Endothelial cell (in vitro differentiated cells): ENCODE data around the gene OTUD6A. TPM values are rescaled to one million over a fixed set of nuclear protein-coding genes. Genes with fewer than 3 reads are reported as not detected.
"Not testable (repeated sequence)": the region's sequence is repeated elsewhere in the genome, so short reads cannot be mapped to it uniquely, and the experiment has no call there.

Experiments
- DNase-seq: peaks from one replicate; pipeline ENCODE4 v3.0.0; 2021; ENCODE audit warnings: low spot score
- H3K27ac Mint-ChIP-seq: one replicate; pipeline ENCODE4 v1.8.0; 2021; ENCODE audit warnings: mixed read lengths, inconsistent platforms; ENCODE audit not compliant: unreplicated experiment
- H3K27me3 Mint-ChIP-seq: one replicate; pipeline ENCODE4 v1.8.0; 2021; ENCODE audit warnings: mild to moderate bottlenecking, moderate library complexity, mixed read lengths, inconsistent platforms; ENCODE audit not compliant: unreplicated experiment
- H3K36me3 Mint-ChIP-seq: one replicate; pipeline ENCODE4 v1.8.0; 2021; ENCODE audit warnings: mild to moderate bottlenecking, low read depth, mixed read lengths, inconsistent platforms; ENCODE audit not compliant: unreplicated experiment
- H3K4me1 Mint-ChIP-seq: one replicate; pipeline ENCODE4 v1.8.0; 2021; ENCODE audit warnings: mild to moderate bottlenecking, mixed read lengths, inconsistent platforms; ENCODE audit not compliant: unreplicated experiment
- H3K4me3 Mint-ChIP-seq: one replicate; pipeline ENCODE4 v1.8.0; 2021; ENCODE audit warnings: mild to moderate bottlenecking, mixed read lengths, inconsistent platforms; ENCODE audit not compliant: unreplicated experiment
- H3K9me3 Mint-ChIP-seq: one replicate; pipeline ENCODE4 v1.8.0; 2021; ENCODE audit warnings: mixed read lengths, inconsistent platforms; ENCODE audit not compliant: unreplicated experiment
- CTCF ChIP-seq: fragments of 200-600 bp; sonication (generic); IDR thresholded peaks from one replicate; pipeline ENCODE4 v1.5.0; 2021; ENCODE audit warnings: antibody characterized with exemption; ENCODE audit not compliant: unreplicated experiment
- microRNA-seq: library from miRNA; unstranded; fragments of <30 nt; microRNA quantifications from one replicate; pipeline ENCODE4, GENCODE V29; 2020; ENCODE audit not compliant: unreplicated experiment
- total RNA-seq: library from RNA; stranded (reverse); fragmentation: NEBNext Ultra II Directional; extraction: Animal tissue kit (Norgen Biotek cat#: 25700); gene quantifications from one replicate; pipeline ENCODE4 v1.2.1, GENCODE V29; 2021; ENCODE audit not compliant: unreplicated experiment

Gene OTUD6A
- total RNA-seq, 1 donor from 2014 or later, result not detected

- Mint-ChIP-seq H3K4me3 (no peak overlapping the region), H3K9me3 (no peaks in the 10 kb centered on the region), H3K36me3 (no peaks in the 10 kb centered on the region), H3K4me1 (peaks cover 6% of the 10 kb centered on the region), H3K27me3 (no peaks in the 10 kb centered on the region), H3K27ac (no peak overlapping the region)
- no peak for DNase-seq
- TF ChIP-seq CTCF, result no peak
These were observed 27.5 kb downstream of the OTUD6A start for GRCh38 chrX:70089604-70090297.

GRCh38 chrX:70092247-70092646 lies 30.0 kb downstream of the OTUD6A start:
- no peak for TF ChIP-seq CTCF
- H3K36me3 Mint-ChIP-seq, result no peaks in the 10 kb centered on the region

GRCh38 chrX:70096052-70096451 lies 33.8 kb downstream of the OTUD6A start:
- TF ChIP-seq CTCF, result no peak
- H3K4me3 Mint-ChIP-seq, result no peak overlapping the region
- H3K4me1 Mint-ChIP-seq, result no peaks in the 10 kb centered on the region
- no peaks in the 10 kb centered on the region for H3K27me3 Mint-ChIP-seq
- no peaks in the 10 kb centered on the region for H3K9me3 Mint-ChIP-seq
- peak; percentile 3 for DNase-seq
- H3K36me3 Mint-ChIP-seq, result no peaks in the 10 kb centered on the region
- no peak overlapping the region for H3K27ac Mint-ChIP-seq

More at GRCh38 chrX:70092247-70092646, 30.0 kb downstream of the OTUD6A start:
- H3K9me3 Mint-ChIP-seq, result no peaks in the 10 kb centered on the region
- no peaks in the 10 kb centered on the region for H3K27me3 Mint-ChIP-seq
- DNase-seq, result no peak
- no peak overlapping the region for H3K27ac Mint-ChIP-seq
- H3K4me3 Mint-ChIP-seq, result no peak overlapping the region
- H3K4me1 Mint-ChIP-seq, result peaks cover 6% of the 10 kb centered on the region

- no peaks in the 10 kb centered on the region for H3K4me1 Mint-ChIP-seq
- no peaks in the 10 kb centered on the region for H3K36me3 Mint-ChIP-seq
- H3K27me3 Mint-ChIP-seq, result no peaks in the 10 kb centered on the region
- H3K27ac Mint-ChIP-seq, result no peak overlapping the region
- no peak overlapping the region for H3K4me3 Mint-ChIP-seq
- no peaks in the 10 kb centered on the region for H3K9me3 Mint-ChIP-seq
- no peak for TF ChIP-seq CTCF
- no peak for DNase-seq
These were observed 43.0 kb downstream of the OTUD6A start for GRCh38 chrX:70105229-70105628.

- H3K4me1 Mint-ChIP-seq, H3K27ac Mint-ChIP-seq, DNase-seq, H3K36me3 Mint-ChIP-seq, H3K27me3 Mint-ChIP-seq, H3K9me3 Mint-ChIP-seq, H3K4me3 Mint-ChIP-seq: not testable (repeated sequence)
These were observed 49.3 kb downstream of the OTUD6A start for GRCh38 chrX:70111436-70112026.

Small RNA genes within 50 kb of the gene (microRNA-seq; reads per million reads assigned to microRNA genes)
- 2.8 reads per million, percentile 36 among the genes with 10 or more reads in this experiment for gene MIR676

Other genes with a start within 250 kb of the OTUD6A start
- gene AWAT2, start 12.5 kb upstream of the OTUD6A start, total RNA-seq, result not detected
- gene IGBP1, start 71.0 kb downstream of the OTUD6A start, total RNA-seq, result 69.1 TPM
- not detected for gene DGAT2L6, start 115.0 kb downstream of the OTUD6A start, total RNA-seq
- not detected for gene AWAT1, start 172.2 kb downstream of the OTUD6A start, total RNA-seq
- gene P2RY4, start 197.7 kb downstream of the OTUD6A start, total RNA-seq, result 0.38 TPM
- not detected for gene ARR3, start 205.9 kb downstream of the OTUD6A start, total RNA-seq
- gene RAB41, start 219.7 kb downstream of the OTUD6A start, total RNA-seq, result not detected
- gene PDZD11, start 227.5 kb downstream of the OTUD6A start, total RNA-seq, result 54.3 TPM
- gene KIF4A, start 227.6 kb downstream of the OTUD6A start, total RNA-seq, result 7.6 TPM